ENCODE measurements around the gene MCF2L. TPM values are rescaled to one million over a fixed set of nuclear protein-coding genes. Genes with fewer than 3 reads are reported as not detected.
"Not testable (repeated sequence)": the region's sequence is repeated elsewhere in the genome, so short reads cannot be mapped to it uniquely, and the experiment has no call there.

The MCF2L gene
- total RNA-seq, 1 donor from 2014 or later: 8.0 TPM

DNA sequence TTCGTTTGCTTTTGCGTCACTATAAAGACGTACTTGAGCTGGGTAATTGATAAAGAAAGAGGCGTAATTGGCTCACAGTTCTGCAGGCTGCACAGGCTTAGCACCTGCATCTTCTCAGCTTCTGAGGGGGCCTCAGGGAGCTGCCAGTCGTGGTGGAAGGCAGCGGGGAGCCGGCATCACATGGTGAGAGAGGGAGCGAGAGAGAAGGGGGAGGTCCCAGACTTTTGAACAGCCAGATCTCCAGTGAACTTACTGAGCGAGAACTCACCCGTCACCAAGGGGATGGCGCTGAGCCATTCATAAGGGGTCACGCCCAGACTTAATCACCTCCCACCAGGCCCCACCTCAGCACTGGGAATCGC is 77.8 kb downstream of the MCF2L start:
- no peak for DNase-seq (ENCODE audit: low read depth in 2 of 2)

DNA sequence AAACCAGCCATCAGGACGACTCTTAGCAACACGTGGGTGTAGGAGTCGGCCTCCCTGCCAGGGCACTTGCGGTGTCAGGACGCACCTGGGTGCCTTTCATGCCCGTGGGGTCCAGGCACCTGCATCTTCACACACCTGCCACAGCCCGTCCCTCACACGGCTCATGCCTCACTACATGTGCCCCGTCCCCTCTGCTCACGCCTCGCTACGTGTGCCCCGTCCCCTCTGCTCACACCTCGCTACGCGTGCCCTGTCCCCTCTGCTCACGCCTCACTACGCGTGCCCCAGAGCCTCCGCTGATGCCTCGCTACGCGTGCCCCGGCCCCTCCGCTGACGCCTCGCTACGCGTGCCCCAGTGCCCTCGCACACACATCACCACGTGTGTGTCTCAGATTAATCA is 78.6 kb downstream of the MCF2L start:
- DNase-seq (ENCODE audit: low read depth in 2 of 2): no peak

DNA sequence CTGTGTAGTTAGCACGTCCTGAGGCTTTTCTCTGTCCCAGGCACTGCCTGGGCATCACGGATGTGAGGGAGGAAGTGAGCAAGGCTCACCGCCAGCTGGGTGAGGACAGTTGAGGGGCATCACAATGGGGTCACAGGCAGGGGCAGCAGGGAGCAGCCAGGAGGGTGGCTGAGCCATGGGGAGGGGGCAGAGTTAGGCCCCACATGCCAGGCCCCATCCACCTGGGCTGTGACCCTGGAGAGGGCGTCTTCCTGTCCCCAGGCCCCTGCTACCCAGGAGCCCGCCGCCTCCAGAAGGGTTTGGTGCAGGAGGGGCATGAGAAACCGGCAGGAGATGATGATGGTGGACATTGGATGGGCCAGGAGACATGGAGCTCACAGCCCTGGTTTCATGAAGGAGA is 79.8 kb downstream of the MCF2L start:
- no peak for DNase-seq (ENCODE audit: low read depth in 2 of 2)

- no peak for DNase-seq (ENCODE audit: low read depth in 2 of 2)
Observed at GRCh38 chr13:113049521-113049941, 80.5 kb downstream of the MCF2L start.

GRCh38 chr13:113049981-113050380 is 81.0 kb downstream of the MCF2L start:
- DNase-seq (ENCODE audit: low read depth in 2 of 2): no peak

DNA sequence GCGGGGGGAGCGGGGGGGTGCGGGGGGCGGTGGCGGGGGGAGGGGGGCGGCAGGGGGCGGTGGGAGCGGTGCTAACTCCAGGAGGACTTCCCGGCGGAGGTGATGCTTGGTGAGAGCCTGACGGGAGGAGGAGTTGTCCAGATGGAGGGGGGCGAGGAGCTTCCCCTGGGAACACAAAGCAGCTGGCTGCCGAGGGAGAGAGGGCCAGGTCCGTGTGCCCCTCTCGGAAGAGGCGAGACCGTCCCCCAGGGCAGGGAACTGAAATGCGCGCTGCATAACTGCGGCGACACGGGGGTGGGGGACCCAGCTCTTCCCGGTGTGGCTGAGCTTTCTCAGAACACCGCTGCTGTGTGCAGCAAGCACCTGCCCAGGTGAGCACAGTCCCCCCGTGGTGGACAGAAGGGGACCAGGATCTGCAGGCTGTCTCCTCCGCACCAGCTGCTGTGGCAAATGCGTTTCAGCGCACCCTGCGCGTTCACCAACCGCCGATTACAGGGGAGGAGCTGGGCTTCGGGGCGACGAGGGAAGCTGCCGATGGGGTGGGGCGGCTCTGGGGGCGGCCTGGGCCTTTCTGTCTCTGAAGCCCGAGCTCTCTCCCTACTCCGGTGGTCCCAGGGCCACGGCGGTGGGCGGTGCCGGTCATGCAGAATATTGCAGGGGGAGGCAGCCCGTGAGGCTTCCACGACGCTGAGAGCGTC is 81.9 kb downstream of the MCF2L start:
- DNase-seq (ENCODE audit: low read depth in 2 of 2): no peak

GRCh38 chr13:113051641-113052040 is 82.6 kb downstream of the MCF2L start:
- no peak for DNase-seq (ENCODE audit: low read depth in 2 of 2)

- DNase-seq (ENCODE audit: low read depth in 2 of 2): no peak
Observed at GRCh38 chr13:113052206-113052605, 83.2 kb downstream of the MCF2L start.

DNA sequence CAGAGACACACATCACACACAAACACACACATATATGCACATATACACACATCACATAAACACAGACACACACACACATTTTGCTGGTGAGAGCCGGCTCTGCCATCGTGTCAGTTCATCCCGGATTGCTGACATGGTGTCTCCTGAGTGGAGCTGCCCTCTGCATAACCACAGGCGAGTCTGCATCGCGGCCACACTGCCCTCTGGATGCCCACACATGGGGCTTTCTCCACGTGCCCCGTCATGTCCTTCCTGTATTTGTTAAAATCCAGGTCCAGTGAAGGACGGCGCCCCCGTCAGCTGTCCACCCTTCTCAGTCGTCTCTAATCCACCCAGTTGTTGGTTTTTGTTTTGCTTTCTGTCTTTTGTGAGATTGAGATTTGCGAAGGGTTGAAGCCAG is 84.0 kb downstream of the MCF2L start:
- DNase-seq (ENCODE audit: low read depth in 2 of 2): no peak

- no peak for DNase-seq (ENCODE audit: low read depth in 2 of 2)
Observed at GRCh38 chr13:113053376-113053775, 84.4 kb downstream of the MCF2L start.

- no peak for DNase-seq (ENCODE audit: low read depth in 2 of 2)
Observed at GRCh38 chr13:113053801-113054604, 85.0 kb downstream of the MCF2L start.

- no peak for DNase-seq (ENCODE audit: low read depth in 2 of 2)
Observed at GRCh38 chr13:113057084-113057483, 88.1 kb downstream of the MCF2L start.

- DNase-seq (ENCODE audit: low read depth in 2 of 2): not testable (repeated sequence)
Observed at GRCh38 chr13:113057559-113057958, 88.5 kb downstream of the MCF2L start.

DNA sequence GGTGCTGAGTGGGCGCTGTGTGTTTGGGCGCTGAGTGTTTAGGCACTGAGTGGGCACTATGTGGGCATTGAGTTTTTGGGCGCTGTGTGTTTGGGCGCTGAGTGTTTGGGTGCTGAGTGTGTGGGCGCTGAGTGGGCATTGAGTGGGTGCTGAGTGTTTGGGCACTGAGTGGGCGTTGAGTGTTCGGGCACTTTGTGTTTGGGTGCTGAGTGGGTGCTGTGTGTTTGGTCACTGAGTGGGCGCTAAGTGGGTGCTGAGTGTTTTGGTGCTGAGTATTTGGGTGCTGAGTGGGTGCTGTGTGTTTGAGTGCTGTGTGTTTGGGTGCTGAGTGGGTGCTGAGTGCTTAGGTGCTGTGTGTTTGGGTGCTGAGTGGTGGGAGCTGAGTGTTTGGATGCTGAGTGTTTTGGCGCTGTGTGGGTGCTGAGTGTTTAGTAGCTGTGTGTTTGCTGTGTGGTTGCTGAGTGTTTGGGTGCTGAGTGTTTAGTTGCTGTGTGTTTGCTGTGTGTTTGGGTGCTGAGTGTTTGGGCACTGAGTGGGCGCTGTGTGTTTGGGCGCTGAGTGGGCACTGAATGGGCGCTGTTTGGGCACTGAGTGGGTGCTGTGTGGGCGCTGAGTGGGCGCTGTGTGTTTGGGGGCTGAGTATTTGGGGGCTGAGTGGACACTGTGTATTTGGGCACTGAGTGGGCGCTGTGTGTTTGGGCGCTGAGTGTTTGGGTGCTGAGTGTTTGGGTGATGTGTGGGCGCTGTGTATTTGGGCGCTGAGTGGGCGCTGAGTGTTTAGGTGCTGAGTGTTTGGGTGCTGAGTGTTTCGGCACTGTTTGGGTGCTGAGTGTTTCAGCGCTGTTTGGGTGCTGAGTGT is 89.3 kb downstream of the MCF2L start:
- no peak for DNase-seq (ENCODE audit: low read depth in 2 of 2)

GRCh38 chr13:113058988-113059850 is 90.2 kb downstream of the MCF2L start:
- no peak for DNase-seq (ENCODE audit: low read depth in 2 of 2)

DNA sequence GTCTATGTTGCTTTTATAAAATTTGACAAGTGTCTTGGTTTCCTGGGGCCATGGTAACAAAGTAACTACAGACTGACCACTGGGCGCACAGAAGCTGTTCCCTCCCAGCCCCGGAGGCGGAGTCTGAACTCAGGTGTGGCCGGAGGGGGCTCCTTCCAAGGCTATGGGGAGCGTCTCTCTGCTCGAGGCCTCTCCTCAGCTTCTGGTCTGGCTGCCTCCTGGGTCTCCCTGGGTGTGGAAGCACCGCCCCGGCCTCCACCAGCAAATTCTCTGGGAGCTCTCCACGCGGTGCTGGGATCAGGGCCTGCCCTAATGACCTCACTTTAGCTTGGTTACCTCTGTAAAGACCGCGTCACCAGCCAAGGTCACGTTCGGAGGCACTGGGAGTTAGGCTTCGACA is 90.9 kb downstream of the MCF2L start:
- DNase-seq (ENCODE audit: low read depth in 2 of 2): no peak

DNA sequence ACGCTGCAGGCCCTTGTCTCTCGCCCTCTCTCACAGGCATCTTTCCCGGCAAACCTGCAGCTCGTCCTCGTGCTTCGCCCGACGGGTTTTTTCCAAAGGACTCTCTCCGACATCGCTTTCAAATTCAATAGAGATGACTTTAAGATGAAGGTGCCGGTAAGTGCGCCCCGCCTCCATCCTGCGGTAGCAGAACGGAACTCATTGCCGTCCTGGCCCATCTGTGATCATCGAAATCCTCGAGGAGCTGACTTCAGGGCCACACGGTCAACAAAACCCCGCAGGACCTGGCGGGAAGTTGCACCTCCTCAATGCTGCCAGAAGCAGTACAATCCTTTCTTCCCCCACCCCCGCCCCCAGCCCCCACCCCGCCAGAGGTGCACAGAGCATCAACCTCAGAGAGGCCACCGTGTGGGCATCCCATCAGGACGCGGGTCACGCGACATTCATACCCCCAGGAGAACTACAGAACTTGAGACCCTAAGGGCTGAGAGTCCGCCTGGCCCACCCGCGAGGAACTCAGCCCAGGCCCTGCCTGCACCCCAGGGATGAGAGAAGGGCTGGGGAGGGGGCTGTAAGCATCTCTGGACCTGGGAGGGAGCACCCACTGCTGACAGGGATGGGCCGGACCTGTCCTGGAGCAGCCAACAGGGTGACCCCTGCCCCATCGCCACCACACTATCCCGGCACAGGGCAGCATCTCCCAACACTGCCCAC is 91.7 kb downstream of the MCF2L start:
- no peak for DNase-seq (ENCODE audit: low read depth in 2 of 2)

DNA sequence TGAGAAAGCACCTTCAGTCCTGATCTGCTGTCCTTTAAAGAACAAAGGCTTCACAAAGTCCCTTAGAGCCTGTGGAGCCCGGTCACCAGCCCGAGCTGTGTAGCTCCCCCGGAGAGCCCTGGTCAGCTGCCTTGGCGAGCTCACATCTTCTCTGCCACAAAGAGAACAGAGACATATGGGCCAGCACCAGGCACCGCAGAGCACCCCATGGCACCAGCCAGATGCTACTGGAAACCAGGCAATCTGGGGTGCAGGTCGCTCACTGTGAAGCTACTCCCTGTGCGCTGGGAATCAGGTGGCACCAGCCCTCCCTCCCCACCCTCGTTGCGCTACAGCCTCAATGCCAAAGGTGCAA is 92.2 kb downstream of the MCF2L start:
- no peak for DNase-seq (ENCODE audit: low read depth in 2 of 2)

DNA sequence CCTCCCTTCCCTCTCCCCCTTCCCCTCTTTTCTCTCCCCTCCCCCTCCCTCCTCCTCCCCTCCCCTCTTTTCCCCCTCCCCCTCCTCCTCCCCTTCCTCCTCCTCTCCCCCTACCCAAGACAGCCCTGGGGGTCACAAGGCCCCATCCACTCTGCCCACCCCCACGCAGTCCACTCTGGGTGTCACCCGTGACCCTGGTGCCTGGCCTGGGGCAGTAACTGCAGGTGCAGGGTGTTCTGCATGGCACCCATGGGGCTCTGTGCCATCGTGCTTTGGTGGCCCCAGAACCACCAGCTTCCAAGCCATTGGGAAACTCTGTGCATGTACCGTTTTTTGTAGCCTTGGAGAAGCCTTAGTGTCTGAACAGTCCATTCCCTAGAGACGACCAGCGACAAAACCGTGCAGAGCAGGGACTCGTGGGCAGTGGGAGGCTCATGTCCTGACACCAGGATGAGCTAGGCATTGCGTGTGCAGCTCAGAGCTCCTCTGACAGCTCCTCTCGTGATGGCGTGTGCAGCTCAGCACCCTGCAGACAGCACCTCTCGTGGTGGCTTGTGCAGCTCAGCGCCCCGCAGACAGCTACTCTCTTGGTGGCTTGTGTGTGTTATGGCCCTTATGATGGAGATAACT is 92.9 kb downstream of the MCF2L start:
- DNase-seq (ENCODE audit: low read depth in 2 of 2): no peak

DNA sequence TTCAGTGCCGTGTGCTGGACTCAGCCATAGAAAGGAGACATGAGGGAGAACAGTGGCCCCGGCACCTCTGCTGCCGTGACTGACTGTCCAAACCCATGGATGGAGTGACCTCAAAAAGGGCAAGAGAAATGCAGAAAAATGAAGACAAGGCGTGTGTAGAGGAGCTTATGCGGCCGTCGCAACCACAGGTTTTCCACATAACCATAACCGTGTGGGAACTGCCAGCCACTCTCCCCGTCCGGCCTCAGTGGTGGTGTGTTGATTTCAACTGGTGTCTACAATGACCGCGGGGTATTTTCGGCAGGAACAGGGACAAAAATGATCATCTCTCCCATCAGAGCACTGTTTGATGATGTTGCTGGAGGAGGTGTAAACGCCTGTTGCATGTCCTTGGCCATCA is 93.7 kb downstream of the MCF2L start:
- DNase-seq (ENCODE audit: low read depth in 2 of 2): no peak
